Measurements from ENCODE around the gene TIMD4. TPM values are rescaled to one million over a fixed set of nuclear protein-coding genes. Genes with fewer than 3 reads are reported as not detected.

The TIMD4 gene
- total and polyA plus RNA-seq, 9 of the 15 experiments (the other 6 are each of a cell fraction or from before 2014, with no cell fraction given) = not detected

- no peaks in the 10 kb centered on the region for H3K27me3 ChIP-seq (ENCODE audit: control insufficient read depth in 2 of 2, insufficient read depth in 2 of 2, low read length in 2 of 2)
- no peak overlapping the region for H2AFZ ChIP-seq (ENCODE audit: low read depth, low read length)
- DNase-seq (ENCODE audit: extremely low read depth in 1 of 4, low spot score in 3 of 4) (no peak), ATAC-seq (no peak), FAIRE-seq (no peak)
- BruUV-seq (replicated peaks) = no TSS peak
- no peaks in the 10 kb centered on the region for H3K9me3 ChIP-seq (replicated peaks; ENCODE audit: control insufficient read depth, insufficient read depth, low read depth, low read length)
- no peaks in the 10 kb centered on the region for H3K9me1 ChIP-seq (ENCODE audit: control insufficient read depth, insufficient read depth, low read length)
- no peaks in the 10 kb centered on the region for H3K79me2 ChIP-seq (ENCODE audit: control insufficient read depth, insufficient read depth, low read length)
- H3K4me1 ChIP-seq (replicated peaks in 1 of 2; ENCODE audit: control insufficient read depth in 2 of 2, insufficient read depth in 2 of 2, low read length in 2 of 2) = no peaks in the 10 kb centered on the region
- H3K27ac ChIP-seq (ENCODE audit: extremely low read depth, low read depth, low read length) = no peak overlapping the region
- no peaks in the 10 kb centered on the region for H4K20me1 ChIP-seq (replicated peaks; ENCODE audit: control insufficient read depth, insufficient read depth, low read length)
- WGBS (ENCODE audit: insufficient coverage, low coverage, missing lambda C conversion rate) = 0% methylated on average over 2 of the region's 2 CpGs
- ChIA-PET CTCF (ENCODE audit: low intra/inter-chr PET ratio) (no interaction called here), POLR2A (no interaction called here)
- intact Hi-C loops (cut with micrococcal nuclease) (no loop called here), in situ Hi-C loops (cut with MboI) (no loop called here)
- TF ChIP-seq HLTF (IDR thresholded peaks at IDR 0.05) (no peak), PYGO2 (tag; IDR thresholded peaks at IDR 0.05) (no peak), ESRRB (CRISPR knock-in tag; IDR thresholded peaks at IDR 0.05; ENCODE audit: borderline replicate concordance) (no peak), BHLHE40 (IDR thresholded peaks at IDR 0.05; ENCODE audit: low read length) (no peak), ZBTB43 (CRISPR knock-in tag; IDR thresholded peaks at IDR 0.05) (no peak), CBX3 (IDR thresholded peaks at IDR 0.05; ENCODE audit: borderline replicate concordance in 1 of 2, low read length in 2 of 2) (no peak), GTF3C2 (IDR thresholded peaks at IDR 0.05; ENCODE audit: borderline replicate concordance, extremely low read depth, insufficient read length) (no peak), ZFP36 (IDR thresholded peaks at IDR 0.05; ENCODE audit: low read depth, low read length, partially characterized antibody) (no peak), GTF2B (IDR thresholded peaks at IDR 0.05; ENCODE audit: extremely low read depth, insufficient read length) (no peak), USF2 (CRISPR knock-in tag; IDR thresholded peaks at IDR 0.05) (no peak), NR2C2 (CRISPR knock-in tag; IDR thresholded peaks at IDR 0.05) (no peak), NR2C2 (tag; IDR thresholded peaks at IDR 0.05) (no peak)
- H3K4me2 ChIP-seq (ENCODE audit: insufficient read depth, low read length) = no peak overlapping the region
- no peaks in the 10 kb centered on the region for H3K36me3 ChIP-seq (ENCODE audit: control insufficient read depth, insufficient read depth, low read length)
- no peak overlapping the region for H3K4me3 ChIP-seq
- no peak overlapping the region for H3K9ac ChIP-seq (ENCODE audit: insufficient read depth in 1 of 2, low read depth in 2 of 2, low read length in 2 of 2)
Observed at GRCh38 chr5:156914371-156914737, 48.7 kb downstream of the TIMD4 start.
